DOHH2 (cell line): ENCODE results near the gene ZFPM1.

Experiments used
- H3F3A ChIP-seq: fragments of 200-600 bp; sonication (generic), shearing (Covaris generic); 2 replicates; pipeline ENCODE4 v1.6.0; 2016; ENCODE audit warnings: antibody characterized with exemption, mild to moderate bottlenecking; ENCODE audit not compliant: control insufficient read depth, insufficient read depth
- H3K27ac ChIP-seq: fragments of 200-600 bp; sonication (generic); 2 replicates; pipeline ENCODE4 v1.5.1; 2014; ENCODE audit warnings: low read depth, mild to moderate bottlenecking, low read length, moderate library complexity
- H3K27me3 ChIP-seq: fragments of 200-600 bp; sonication (generic); 2 replicates; pipeline ENCODE4 v1.6.1; 2014; ENCODE audit warnings: mild to moderate bottlenecking, low read length, mixed read lengths; ENCODE audit not compliant: control insufficient read depth
- H3K36me3 ChIP-seq: fragments of 200-600 bp; sonication (generic); 2 replicates; pipeline ENCODE4 v1.6.1; 2014; ENCODE audit warnings: mild to moderate bottlenecking, low read length, moderate library complexity, mixed read lengths; ENCODE audit not compliant: control insufficient read depth
- H3K4me1 ChIP-seq: fragments of 200-600 bp; sonication (generic); 2 replicates; pipeline ENCODE4 v1.6.1; 2014; ENCODE audit warnings: mild to moderate bottlenecking, low read length, mixed read lengths; ENCODE audit not compliant: control insufficient read depth
- H3K4me2 ChIP-seq: fragments of 200-600 bp; sonication (generic); 2 replicates; pipeline ENCODE4 v1.6.0; 2014; ENCODE audit warnings: mild to moderate bottlenecking, low read length, moderate library complexity
- H3K4me3 ChIP-seq: fragments of 200-600 bp; sonication (generic); 2 replicates; pipeline ENCODE4 v1.5.1; 2014; ENCODE audit warnings: mild to moderate bottlenecking, low read length, mixed read lengths
- H3K79me2 ChIP-seq: fragments of 200-600 bp; sonication (generic); 2 replicates; pipeline ENCODE4 v1.6.1; 2014; ENCODE audit warnings: mild to moderate bottlenecking, low read length, mixed read lengths; ENCODE audit not compliant: control insufficient read depth
- H3K9me2 ChIP-seq: fragments of 200-600 bp; sonication (generic); replicated peaks from 2 replicates; pipeline ENCODE4 v1.6.1; 2014; ENCODE audit warnings: mild to moderate bottlenecking, low read length, mixed read lengths; ENCODE audit not compliant: control insufficient read depth
- H3K9me3 ChIP-seq: fragments of 200-600 bp; sonication (generic); 2 replicates; pipeline ENCODE4 v1.6.1; 2014; ENCODE audit warnings: antibody characterized with exemption, low read length, mixed read lengths; ENCODE audit not compliant: control insufficient read depth, insufficient read depth
- H4K20me1 ChIP-seq: fragments of 200-600 bp; sonication (generic); 2 replicates; pipeline ENCODE4 v1.6.0; 2014; ENCODE audit warnings: low read depth, mild to moderate bottlenecking, antibody characterized with exemption, low read length, moderate library complexity; ENCODE audit not compliant: control insufficient read depth, insufficient read depth
- CTCF ChIP-seq: fragments of 200-600 bp; sonication (generic); IDR thresholded peaks from one replicate; pipeline ENCODE4 v1.5.1; 2014; ENCODE audit warnings: antibody characterized with exemption, mild to moderate bottlenecking, low read depth, low read length; ENCODE audit not compliant: poor library complexity, severe bottlenecking
- EZH2phosphoT487 ChIP-seq: fragments of 200-600 bp; sonication (generic); IDR thresholded peaks from 2 replicates; pipeline ENCODE4 v1.6.1; 2017; ENCODE audit warnings: borderline replicate concordance, mild to moderate bottlenecking, antibody characterized with exemption, low read length, moderate library complexity, mixed read lengths

Gene ZFPM1

GRCh38 chr16:88452482-88453216, 431 bp upstream of the ZFPM1 start:
- H4K20me1 ChIP-seq, result peaks cover 3% of the 10 kb centered on the region; the same call in 1 of the 2 replicates
- H3K4me3 ChIP-seq, result peak overlapping the region; percentile 85
- no peaks in the 10 kb centered on the region for H3F3A ChIP-seq
- H3K4me1 ChIP-seq, result peaks cover 41% of the 10 kb centered on the region
- H3K36me3 ChIP-seq, result no peaks in the 10 kb centered on the region
- no peak overlapping the region for H3K27ac ChIP-seq
- no peaks in the 10 kb centered on the region for H3K79me2 ChIP-seq
- peak overlapping the region; percentile 76 for H3K4me2 ChIP-seq
- H3K27me3 ChIP-seq, result peaks cover 40% of the 10 kb centered on the region
- TF ChIP-seq EZH2phosphoT487 (no peak), CTCF (no peak)
- H3K9me3 ChIP-seq, result no peaks in the 10 kb centered on the region
- H3K9me2 ChIP-seq, result no peaks in the 10 kb centered on the region

GRCh38 chr16:88453611-88454522, 787 bp downstream of the ZFPM1 start:
- H3K79me2 ChIP-seq, result no peaks in the 10 kb centered on the region
- no peaks in the 10 kb centered on the region for H3K36me3 ChIP-seq

GRCh38 chr16:88454523-88454947, 1.5 kb downstream of the ZFPM1 start:
- no peak overlapping the region for H3K4me3 ChIP-seq
- no peak overlapping the region for H3K27ac ChIP-seq
- H4K20me1 ChIP-seq, result peaks cover 3% of the 10 kb centered on the region; the same call in 1 of the 2 replicates
- H3F3A ChIP-seq, result no peaks in the 10 kb centered on the region
- no peaks in the 10 kb centered on the region for H3K9me3 ChIP-seq
- H3K4me1 ChIP-seq, result peaks cover 31% of the 10 kb centered on the region
- TF ChIP-seq CTCF (no peak), EZH2phosphoT487 (no peak)
- H3K36me3 ChIP-seq, result no peaks in the 10 kb centered on the region
- peak overlapping the region; percentile 33; the same call in 1 of the 2 replicates for H3K4me2 ChIP-seq
- peaks cover 40% of the 10 kb centered on the region for H3K27me3 ChIP-seq
- no peaks in the 10 kb centered on the region for H3K79me2 ChIP-seq
- no peaks in the 10 kb centered on the region for H3K9me2 ChIP-seq

More at GRCh38 chr16:88453611-88454522, 787 bp downstream of the ZFPM1 start:
- no peak overlapping the region for H3K27ac ChIP-seq
- H4K20me1 ChIP-seq, result peaks cover 3% of the 10 kb centered on the region; the same call in 1 of the 2 replicates
- no peak overlapping the region for H3K4me3 ChIP-seq
- H3K9me3 ChIP-seq, result no peaks in the 10 kb centered on the region
- peaks cover 34% of the 10 kb centered on the region for H3K4me1 ChIP-seq
- no peaks in the 10 kb centered on the region for H3F3A ChIP-seq
- TF ChIP-seq EZH2phosphoT487 (peak; percentile 98), CTCF (no peak)
- peak overlapping the region; percentile 47 for H3K4me2 ChIP-seq
- peaks cover 40% of the 10 kb centered on the region for H3K27me3 ChIP-seq
- no peaks in the 10 kb centered on the region for H3K9me2 ChIP-seq
